SK-N-MC (cell line): ENCODE data around the gene ADARB2.

Experiments used
- EZH2 ChIP-seq: fragments of 200-600 bp; sonication (generic); IDR thresholded peaks from one replicate; pipeline ENCODE4 v1.6.1; 2017; ENCODE audit warnings: antibody characterized with exemption
- POLR2AphosphoS5 ChIP-seq: IDR thresholded peaks from 2 replicates; pipeline ENCODE4 v1.6.1; 2012; ENCODE audit warnings: mild to moderate bottlenecking, low read depth, low read length, borderline replicate concordance

GRCh38 chr10:1570416-1571051 lies 166.8 kb downstream of the ADARB2 start:
- TF ChIP-seq POLR2AphosphoS5: no peak
- no peak for TF ChIP-seq EZH2
